ENCODE results near the gene KCNK3.
"Not testable (repeated sequence)": the region's sequence is repeated elsewhere in the genome, so short reads cannot be mapped to it uniquely, and the experiment has no call there.

KCNK3 gene

DNA sequence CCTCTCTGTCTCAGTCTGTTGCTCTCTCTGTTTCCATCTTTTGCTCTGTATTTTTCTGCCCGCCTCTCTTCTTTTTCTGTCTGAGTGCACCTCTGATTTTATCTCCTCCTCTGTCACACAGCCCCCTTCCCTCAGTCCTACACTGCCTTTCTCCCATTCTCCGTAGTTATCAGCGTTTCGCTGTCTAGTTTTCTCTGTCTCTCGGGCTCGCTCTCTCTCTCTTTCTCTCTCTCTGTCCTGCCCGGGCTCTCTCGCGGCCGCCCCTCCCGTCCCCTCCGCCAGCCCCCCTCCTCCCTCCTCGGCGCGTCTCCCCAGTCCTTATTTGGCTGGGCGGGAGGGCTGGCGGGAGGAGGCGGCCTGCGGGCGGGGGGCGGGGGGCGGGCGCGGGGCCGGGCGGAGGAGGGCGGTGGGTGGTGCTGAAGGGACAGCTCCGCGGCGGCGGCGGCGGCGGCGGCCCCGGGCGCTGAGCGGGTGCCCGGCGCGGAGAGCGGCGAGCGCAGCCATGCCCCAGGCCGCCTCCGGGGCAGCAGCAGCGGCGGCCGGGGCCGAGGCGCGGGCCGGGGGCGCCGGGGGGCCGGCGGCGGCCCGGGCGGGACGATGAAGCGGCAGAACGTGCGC, at the start of gene KCNK3:
Gene KCNK3 (plus strand): TSS at position 444 of the 618 bp plus-strand sequence. CDS start 154 bp downstream, at position 598.
- peak; percentile 43 to 58 for DNase-seq

DNA sequence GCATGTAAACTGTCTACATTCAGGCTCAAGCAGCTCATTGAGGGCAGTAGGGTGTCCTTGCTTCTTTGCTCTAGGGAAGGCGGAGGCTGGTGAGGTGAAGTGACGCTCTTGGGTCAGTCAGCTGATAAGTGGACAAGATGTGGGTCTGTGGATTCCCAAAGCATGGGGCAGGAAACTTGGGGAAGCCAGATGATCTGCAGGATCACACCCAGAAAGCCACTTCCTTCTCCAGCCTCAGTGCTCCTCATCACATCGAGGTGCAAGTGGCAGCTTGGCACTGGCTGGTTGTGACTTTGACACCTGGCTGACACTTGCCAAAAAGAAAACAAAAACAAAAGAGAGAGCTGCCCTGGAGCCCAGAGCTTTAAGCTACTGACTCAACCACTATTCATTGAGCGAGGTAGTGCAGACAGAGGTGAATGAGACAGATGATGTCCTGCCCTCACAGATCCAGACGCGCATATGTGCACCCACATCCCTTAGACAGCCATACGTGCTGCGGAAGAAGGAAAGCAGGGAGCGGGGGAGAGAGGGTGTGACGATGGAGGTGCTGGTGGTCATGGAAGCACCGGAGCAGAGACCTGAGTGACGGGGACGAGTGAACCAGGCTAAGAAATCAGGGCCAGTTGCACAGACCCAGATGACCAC, 48.2 kb upstream of the KCNK3 start:
- DNase-seq: no peak

DNA sequence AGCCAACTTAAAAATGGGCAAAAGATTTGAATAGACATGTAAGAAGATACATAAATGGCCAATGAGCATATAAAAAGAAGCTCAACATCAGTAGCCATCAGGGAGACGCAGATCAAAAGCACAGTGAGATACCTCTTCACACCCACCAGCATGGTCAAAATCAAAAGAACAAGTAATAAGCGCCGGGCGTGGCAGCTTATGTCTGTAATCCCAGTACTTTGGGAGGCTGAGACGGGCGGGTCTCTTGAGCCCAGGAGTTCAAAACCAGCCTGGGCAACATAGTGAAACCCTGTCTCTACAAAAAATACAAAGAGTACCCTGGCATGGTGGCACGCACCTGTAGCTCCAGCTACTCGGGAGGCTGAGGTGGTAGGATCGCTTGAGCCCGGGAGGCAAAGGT, 46.8 kb upstream of the KCNK3 start:
- DNase-seq: no peak

DNA sequence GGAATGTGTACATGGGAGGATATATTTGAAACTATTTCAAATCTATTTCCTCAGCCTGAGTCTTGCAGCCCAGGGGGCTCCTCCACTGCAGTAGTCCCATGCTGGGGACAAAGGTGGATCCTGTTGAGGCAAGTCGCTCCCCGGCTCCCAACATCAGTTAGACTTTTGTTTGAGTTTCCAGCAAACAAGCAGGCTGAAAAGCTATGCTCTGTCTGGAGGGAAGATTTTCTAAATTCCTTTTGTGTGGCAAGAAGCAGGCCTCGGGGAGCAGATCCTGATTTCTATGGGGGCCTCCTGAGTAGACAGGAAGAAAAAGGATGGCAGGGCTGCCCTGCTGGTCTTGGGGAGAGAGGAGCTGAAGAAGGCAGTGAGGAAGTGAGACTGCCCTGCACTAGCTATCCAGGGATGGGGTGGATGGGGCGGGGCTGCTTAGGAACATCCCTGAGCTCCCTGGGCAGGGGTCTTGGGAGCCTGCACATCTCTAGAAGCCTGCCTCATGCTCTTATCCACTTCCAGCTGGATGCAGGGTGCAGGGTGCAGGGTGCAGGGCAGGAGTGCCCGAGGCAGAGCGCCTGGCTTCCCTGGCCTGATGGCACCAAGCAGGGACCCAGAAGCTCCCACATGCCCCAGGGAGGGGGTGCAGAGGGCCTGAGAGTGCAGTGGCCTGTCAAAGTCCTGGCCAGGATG, 45.4 kb upstream of the KCNK3 start:
- DNase-seq: no peak

DNA sequence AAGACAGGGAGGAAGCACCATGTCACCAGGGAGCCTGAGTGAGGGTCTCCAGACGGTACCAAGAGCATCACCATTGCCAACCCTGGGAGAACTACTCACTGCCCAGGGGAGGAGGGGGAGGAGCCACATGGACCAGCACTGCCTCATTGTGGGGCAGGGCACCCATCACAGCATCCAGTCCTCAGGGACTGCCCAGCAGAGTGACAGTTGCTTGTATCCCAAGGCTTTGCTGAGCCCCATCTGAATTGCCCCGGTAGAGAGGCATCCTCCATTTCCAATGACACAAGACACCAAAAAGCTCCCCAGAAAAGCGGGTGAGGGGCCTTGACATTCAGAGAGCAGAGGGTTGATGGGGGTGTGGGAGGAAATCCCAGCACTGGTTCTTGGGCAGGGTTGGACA, 44.5 kb upstream of the KCNK3 start:
- no peak for DNase-seq

DNA sequence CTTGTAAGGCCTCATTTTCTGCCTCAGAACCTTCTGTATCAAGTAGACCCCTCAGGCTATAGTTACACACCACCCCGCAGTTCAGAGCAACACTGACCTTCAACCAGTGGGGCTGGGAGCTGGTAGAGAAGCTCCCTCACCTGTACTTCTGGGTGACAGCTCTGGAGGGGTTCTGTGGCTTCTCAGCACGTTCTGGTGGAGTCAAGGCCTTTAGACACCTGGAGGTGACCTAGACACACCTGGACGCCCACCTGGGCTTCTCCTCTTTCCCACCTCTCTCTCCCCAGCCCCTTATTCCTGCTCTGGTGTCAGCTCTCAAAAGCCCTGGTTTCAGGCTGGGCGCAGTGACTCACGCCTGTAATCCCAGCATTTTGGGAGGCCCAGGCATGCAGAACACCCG, 44.0 kb upstream of the KCNK3 start:
- no peak for DNase-seq

DNA sequence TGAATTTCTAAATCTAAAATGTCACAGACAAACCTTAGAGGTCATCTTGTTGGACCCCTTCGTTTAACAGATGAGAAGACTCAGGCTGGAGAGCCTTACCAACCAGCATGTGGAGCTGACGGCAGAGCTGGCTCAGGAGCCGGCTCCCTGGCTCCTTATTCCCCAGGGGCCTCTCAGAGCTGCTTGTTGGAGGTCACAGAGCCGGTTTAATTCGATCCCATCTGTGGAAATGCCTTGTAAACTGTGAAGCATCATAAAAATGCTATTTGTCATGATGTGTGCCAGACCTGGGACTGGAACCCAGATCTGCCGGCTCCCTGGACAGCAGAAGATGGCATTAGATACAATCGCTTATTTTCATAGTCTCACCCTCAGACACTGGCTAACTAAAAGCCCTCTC, 43.2 kb upstream of the KCNK3 start:
- no peak for DNase-seq

DNA sequence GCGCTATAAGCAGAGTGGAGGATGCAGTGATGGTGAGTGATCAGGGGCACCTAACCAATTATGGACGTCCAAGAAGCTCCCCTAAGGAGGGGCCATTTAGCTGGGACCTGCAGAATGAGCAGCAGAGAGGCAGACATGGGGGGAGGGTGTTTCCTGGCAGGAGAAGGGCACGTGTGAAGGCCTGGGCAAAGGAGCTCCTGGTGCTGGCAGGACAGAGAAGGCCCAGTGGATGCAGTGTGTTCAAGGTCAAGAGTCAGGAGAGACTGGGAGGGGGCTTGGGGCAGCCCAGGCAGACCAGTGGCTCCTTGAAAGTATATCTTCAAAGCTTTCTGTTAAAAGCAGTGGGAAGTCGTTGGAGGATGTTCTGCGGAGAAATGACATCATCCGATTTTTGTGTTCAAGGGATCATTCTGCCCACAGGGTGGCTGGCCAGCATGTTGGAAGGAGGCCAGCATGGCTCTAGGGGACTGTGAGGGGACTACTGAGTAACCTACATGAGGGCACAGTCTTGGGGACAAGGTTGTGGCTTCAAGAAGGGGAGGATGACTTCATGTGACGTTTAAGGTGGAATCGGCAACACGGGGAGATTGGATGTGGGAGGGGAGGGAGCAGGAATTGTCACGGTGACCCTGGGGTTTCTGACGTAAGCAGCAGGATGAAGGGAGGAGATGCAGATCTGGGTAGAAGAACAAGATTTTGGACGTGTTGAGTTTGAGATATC, 42.4 kb upstream of the KCNK3 start:
- DNase-seq: no peak

DNA sequence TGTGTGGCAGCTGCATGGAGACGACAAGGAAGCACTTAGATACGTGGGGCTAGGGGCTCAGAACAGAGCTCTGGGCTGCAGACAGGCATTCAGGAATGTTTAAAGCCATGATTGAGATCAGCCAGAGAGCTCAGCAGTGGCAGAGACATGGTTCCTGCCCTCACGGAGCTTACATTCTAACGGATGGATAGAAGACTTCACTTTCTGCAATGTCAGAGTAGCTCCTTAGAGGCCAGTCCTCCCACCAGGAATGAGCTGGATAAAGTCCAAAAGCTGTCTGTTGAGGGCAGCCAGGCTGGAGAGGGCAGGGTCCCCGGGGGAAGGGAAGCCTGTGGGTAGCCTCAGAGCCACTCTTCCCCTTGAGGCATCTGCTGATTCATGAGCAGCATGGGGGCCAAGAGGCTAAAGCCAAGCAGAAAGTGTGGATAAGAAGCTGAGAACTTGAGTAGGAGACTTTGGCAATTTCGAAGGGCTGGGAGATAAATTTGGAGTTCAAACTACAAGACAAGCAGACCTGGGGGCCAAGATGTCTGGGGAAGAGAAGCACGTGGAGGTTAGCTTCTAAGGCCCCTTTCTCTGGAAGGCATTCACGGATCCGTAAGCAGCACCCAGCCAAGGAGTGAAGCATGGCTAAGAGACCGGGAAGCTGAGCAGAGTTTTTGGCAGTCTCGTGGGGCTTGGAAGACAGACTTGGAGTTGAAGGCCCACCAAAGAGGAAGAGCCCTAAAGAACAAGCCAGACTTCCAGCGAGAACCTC, 41.6 kb upstream of the KCNK3 start:
- DNase-seq: no peak

DNA sequence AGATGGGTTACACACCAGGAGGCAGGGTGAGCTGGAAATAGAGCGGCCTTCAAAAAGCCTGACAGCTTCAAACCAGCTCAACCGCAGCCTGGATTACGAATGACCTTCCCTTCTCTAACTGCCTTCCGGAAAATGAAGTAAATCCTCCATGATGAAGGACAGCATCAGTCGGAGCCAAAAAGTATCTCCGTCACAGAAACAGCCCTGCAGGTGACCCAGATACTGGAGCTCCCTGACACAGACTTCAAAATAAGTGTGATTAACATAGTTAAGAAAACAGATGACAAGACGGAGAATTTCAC, 41.1 kb upstream of the KCNK3 start:
- no peak for DNase-seq

DNA sequence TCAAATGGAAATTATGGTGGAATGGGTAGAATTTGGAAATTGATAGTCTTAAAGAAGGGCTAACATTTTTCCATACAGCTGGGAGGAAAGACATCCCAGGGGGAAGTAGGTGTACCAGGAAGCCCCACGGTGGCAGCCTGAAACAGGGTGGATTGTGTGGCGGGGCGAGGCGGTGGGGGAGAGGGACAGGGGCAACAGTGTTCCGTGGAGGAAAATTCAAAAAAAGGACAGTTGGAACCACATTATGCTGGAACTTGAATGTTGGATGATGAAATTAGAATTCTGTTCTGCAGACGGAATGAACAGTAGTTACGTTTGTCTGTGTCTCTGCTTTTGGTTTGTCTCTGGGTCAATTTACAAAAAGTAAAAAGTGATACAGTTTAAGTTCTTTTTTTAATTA, 40.7 kb upstream of the KCNK3 start:
- no peak for DNase-seq

DNA sequence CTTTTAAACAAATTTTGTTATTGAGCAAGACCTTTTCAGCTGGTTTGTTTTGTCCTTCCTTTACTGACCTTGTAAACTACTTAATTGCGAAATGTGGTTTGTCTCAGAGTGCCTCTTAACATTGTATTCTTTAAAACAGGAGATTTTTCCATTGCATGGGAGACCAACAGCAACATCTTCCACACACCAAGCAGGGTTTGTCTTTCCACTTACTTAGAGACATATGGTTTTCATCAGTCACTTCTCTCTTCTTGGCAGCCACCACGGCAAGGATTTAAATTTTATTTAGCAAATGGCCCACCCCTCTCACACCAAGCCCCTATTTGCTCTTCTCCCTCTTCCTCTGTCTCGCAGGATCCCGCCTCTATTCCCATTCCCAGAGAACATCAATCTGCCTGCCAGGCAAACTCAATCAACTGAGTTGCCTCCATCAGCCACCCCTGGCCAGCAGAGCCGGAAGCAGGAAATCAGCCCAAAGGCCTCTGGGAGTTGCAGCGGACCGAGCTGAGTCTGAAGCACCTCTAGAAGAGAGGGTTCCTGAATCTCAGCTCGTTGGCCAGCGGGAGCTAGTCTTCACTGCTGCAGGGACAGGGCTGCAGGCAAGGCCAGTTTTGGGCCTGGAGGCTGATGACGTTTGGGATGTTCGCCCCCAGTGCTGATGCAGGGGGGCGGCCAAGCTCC, 40.0 kb upstream of the KCNK3 start:
- DNase-seq: no peak

DNA sequence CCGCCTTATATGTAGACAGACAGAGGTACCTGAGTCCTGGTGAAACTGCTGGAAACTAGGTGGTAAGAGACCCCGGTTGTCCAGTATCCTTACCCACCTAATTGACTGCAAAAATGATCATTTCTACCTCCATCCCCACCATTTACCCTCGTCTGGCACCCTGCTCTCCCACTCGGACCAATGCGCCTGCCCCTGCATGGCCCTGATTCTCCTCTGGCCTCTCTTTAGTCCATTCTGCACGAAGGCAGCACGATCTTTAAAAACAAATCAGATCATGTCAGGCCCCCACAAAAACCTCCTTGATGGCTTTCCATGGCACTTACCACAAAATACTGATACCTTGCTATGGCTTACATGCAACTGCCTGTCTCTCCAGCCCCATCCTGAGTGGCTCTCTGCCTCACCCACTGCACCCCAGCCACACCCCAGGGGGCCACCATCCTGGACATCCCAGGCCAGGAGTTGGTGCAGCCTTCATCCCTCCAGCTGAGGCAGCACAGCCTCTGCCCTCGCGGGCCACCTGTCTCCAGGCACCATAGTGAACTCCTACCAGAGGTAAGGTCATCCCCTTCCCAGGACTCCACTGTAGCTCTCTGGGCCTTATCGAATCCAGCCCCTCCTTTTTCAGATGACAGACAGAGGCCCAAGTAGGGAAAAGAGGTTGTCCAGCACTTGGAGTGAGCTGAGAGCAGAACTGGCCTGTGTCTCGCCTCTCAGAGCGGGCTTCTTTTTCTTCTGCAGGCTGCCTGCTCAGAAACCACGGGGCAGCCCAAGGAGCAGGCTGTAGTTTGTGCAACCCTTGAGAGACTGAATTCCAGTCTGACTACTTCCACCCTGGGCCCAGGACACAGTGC, 39.1 kb upstream of the KCNK3 start:
- no peak for DNase-seq

DNA sequence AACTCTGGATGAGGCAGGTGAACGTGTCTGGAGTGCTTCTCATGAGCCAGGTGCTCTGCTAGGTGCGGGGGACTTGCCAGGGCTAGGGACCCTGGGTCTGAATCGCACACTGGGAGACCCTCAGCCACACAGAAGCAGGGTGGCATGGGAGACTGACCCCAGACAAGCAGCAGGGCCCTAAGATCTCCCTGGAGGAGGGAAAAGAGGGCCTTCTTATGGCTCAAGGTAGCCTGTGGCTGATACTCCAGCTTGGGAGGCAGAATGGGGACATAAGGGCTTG, 38.5 kb upstream of the KCNK3 start:
- no peak for DNase-seq

DNA sequence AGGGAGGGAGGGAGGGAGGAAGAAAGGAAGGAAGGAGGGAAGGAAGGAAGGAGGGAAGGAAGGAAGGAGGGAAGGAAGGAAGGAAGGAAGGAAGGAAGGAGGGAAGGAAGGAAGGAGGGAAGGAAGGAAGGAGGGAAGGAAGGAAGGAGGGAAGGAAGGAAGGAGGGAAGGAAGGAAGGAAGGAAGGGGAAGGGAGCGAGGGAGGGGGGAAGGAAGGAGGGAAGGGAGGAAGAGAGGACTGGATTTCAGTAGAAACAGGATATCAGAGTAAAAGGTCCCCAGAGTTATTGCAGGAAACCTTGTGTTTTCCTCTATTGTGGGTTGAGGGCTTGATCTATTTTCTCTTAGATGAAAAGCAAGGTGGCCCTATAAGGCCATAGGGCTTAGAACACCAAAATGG, 37.4 kb upstream of the KCNK3 start:
- not testable (repeated sequence) for DNase-seq

DNA sequence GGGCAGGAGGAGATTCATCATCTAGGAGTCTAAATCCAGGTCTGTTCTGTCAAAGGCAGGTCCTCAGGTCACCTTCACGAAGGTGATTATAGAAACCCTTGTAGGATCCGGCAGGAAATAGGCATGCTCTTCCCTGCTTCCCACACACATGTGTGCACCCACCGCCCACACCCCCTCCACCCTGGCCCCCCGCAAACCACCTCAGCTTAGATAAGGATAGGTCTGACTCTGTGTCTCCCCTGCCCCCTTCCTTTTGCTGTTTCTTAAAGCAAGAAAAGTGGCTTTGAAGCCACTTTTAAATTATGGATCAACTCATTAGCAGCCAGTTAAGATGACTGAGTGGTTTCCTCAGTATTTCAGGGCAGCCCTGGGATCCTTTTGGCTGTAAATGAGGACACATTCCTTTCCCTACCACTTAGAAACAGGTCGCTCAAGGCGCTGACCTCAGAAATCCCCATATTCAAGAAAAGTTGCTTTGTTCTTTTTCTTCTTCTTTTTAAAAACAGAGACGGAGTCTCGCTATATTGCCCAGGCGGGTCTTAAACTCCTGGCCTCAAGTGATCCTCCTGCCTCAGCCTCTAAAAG, 36.8 kb upstream of the KCNK3 start:
- DNase-seq: no peak

DNA sequence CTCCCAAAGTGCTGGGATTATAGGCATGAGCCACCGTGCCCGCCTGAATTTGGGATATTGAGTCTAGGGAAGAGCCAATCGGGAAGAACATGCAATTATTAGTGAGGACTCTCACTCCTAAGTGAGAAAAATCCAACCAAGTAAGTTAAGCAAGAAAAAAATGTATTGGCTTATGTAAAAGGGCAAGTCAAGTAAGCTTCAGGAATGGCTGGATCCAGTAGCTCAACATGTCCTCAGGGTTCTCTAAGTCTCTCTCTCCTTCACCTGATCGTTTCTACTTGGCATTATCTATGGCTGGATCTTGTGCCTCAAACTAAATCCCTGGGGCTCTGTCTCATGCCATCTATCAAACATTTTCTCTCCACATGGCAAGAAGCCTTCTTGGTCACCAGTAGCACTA, 35.3 kb upstream of the KCNK3 start:
- DNase-seq: no peak

DNA sequence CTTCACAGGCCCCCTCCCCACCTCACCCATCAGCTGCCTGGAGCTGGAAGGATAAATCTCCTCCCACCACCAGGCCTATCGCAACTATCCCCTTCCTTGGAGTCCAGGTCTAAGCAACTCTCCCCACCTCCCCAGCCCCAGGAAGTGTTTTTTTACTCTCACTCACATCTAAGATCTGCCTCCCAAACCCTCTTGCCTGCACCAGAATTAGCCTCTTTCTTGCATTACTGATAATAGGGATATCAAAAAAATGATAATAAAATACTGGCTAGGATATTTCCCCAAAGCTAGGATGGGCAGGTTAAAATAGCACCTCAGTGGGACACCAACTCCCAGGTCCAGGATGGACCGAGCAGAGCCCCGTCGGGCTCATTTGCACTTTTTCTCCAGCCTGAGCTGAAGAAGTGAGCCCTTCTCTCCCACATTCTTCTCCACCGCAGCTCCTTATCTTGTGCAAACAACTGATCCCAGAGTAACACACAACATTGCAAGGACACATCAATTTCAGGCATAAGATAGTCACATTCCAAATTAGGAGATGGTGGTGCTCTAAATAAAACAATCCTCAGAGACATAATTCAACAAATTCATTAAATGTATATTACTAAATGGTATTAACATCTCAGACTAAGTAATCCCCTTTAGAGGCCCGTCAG, 33.7 kb upstream of the KCNK3 start:
- no peak for DNase-seq

DNA sequence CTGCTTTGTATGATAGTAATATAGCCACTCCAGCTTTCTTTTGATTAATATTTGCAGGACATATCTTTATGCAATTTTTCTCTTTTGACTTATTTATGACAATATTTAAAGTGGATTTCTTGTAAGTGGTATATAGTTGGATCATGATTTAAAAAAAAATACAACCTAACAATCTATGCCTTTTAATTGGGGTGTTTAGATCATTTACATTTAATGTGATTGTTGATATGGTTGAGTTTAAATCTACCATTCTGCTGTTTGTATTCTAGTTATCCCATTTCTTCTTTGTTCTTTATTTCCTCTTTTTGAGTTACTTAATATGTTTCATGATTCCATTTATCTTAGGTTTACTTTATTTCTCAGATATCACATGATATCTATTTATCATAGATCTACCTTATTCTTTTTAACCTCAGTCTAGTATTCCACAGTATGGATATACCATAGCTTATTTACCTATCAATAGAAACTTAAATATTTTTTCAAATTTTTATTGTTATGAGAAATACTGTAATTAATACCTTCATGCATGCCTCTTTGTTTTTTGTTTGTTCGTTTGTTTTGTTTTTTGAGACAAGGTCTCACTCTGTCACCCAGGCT, 32.1 kb upstream of the KCNK3 start:
- no peak for DNase-seq

DNA sequence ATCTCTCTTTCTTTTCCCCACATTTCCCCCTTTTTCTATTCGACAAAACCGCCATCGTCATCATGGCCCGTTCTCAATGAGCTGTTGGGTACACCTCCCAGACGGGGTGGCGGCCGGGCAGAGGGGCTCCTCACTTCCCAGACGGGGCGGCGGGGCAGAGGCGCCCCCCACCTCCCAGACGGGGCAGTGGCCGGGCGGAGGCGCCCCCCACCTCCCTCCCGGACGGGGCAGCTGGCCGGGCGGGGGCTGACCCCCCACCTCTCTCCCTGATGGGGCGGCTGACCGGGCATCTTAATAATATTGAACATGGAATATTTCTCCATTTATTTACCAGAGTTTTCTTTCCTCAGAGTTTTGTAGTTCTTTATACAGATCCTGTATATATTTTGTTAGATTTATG, 27.2 kb upstream of the KCNK3 start:
- not testable (repeated sequence) for DNase-seq

DNA sequence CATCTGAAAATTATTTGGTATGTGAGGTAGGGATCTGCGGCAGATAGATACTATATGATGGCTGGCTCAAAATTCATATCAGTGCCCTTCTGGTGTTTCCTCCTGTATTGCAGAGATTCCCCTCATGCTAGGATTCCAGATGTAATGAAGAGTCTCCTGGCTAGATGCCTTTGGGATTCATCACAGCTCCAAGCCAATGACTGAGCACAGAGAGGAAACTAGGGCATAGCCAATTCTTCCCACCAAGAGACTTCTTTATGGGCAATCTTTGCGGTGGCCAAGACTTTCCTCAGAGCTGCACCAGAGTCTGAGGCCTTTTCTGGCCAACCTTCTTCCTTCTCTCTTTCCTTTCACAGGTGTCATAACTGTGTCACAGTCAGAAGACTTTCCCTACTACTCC, 25.9 kb upstream of the KCNK3 start:
- no peak for DNase-seq

All from stimulated activated CD4-positive, alpha-beta T cell treated with anti-CD3 and anti-CD28 coated beads, Interleukin-2, amount 100 ng/mL, for 24 hours (primary cell).